ENCODE measurements around the gene CMTM4.

The CMTM4 gene

GRCh38 chr16:66696669-66697630, at the start of gene CMTM4:
CMTM4 (minus strand) TSS chr16:66696743; CDS start chr16:66696525, 218 bp downstream.
- DNase-seq (ENCODE audit: low spot score), result peak; percentile 92

GRCh38 chr16:66746048-66746447, 49.5 kb upstream of the CMTM4 start:
- no peak for DNase-seq (ENCODE audit: low spot score)

- DNase-seq (ENCODE audit: low spot score), result no peak
These were observed 45.6 kb upstream of the CMTM4 start for GRCh38 chr16:66741950-66742808.

- peak; percentile 55 for DNase-seq (ENCODE audit: low spot score)
These were observed 44.8 kb upstream of the CMTM4 start for GRCh38 chr16:66741169-66741900.

- DNase-seq (ENCODE audit: low spot score), result no peak
These were observed 44.0 kb upstream of the CMTM4 start for GRCh38 chr16:66740533-66740932.

DNA sequence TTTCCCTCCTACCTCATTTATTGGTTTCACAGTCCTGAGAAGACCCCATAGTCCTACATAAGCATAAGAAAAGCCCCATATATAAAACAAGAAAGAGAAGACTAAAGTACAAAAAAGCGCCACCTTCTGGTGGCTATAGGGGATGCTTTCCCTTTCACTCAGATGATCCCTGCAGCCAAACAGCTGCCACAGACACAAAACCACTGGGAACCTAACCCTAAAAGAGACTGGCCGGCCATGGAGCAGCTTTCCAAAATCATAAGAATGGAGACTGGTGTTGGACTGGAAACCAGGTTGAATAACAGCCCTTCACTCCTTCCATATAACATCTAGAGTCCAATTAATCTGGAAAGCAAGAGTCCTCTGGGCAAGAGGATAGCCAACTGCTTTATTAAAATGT, 43.5 kb upstream of the CMTM4 start:
- no peak for DNase-seq (ENCODE audit: low spot score)

DNA sequence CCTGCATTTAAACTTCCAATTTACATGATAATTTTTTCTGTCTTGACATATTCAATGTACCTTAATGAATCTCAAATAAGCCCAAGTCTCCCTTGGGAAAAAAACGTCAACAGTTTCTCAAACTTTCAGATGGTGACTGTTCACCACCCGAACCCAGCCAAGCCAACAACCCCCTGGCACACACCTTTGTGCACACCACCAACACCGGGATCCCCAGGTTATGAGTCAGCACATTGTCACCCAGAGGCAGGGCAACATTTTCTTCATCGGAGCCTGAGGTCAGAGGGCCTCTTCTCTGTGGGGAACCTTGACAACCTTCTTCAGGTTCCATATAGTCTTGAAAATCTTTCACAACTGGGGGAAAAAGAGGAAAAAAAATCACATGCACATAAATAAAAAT, 39.3 kb upstream of the CMTM4 start:
- no peak for DNase-seq (ENCODE audit: low spot score)

DNA sequence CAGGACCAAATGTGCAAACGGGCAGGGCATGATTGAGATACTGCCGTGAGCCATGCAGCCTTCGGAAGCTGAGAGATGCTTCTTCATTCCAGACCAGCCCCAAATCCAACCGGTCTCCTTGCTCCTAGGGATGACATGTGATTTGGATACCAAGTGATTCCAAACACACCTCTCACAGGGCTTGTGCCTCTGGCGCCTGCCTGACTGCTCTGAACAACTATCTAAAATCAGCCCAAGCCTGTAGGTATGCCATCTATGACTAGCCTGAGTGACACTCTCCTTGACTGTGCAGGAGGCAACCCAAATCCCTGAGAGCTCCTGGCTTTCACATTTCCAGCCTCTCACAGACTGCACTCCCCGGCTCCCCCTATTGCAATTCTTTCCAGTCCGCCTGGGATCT, 34.6 kb upstream of the CMTM4 start:
- no peak for DNase-seq (ENCODE audit: low spot score)

DNA sequence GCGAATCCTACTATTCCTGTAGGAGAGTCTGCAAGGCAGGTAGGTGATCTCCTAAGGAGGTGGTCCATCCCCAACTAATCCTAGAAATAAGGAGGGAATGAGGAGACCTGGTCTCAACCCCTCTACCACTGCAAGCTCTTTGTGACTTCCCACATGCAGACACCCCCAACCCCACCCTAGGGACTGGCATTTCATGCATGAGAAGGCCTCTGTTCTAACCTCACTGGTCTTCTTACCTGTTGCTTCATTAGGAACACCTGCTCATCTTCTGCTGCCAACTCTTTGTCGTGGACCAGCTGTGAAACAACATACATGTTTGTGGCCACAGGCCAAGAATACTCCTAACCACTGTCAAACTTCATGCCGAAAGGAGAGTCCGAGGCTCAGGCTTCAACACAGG, 32.3 kb upstream of the CMTM4 start:
- no peak for DNase-seq (ENCODE audit: low spot score)

DNA sequence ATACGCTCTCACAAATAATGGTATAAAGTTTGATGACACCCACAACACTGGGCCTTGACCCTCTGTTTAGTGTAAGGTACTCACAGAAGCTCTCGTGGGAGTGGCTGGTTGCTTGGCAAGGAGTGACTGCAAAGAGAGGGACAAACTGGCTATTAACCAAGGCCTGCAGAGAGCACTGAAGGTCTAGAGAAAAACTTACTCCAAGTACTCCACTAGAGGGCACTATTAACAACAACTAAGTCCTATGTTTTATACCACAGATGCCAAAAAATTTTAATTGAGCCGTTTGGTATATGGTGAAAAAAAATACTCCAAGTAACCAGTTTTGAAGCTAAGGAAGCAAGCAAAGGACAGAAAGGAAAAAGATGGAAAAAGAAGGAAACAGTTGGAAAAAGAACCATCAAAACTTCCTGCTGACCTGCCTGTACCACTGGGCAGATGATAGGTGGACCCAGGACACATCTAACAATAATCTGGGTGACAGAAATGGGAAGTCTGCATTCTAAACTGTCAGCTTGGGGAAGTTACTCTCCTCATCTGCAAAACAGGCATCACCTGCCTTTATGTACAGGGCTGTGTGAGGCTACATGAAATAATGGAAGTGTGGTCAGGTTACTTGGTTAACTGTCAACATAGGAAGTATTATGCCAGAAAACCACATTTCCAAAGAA, 31.7 kb upstream of the CMTM4 start:
- DNase-seq (ENCODE audit: low spot score), result peak; percentile 60

GRCh38 chr16:66720766-66721165, 24.2 kb upstream of the CMTM4 start:
- DNase-seq (ENCODE audit: low spot score), result no peak

DNA sequence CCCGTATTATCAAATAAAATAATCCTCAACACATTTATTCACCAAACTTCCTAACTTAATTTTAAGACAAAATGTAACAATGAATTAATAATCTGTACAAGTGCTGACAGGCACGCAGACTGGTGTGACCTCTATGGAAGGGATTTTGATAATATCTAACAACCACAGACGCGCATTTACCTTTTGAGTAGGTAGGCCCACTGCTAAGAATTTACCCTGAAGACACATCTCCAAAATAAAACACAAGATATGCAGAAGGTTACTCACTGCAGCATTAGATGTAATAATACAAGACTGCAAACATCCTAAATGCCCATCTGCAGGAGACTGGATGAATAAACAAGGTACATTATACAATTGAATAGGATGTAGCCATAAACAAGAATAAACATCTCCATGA, 22.7 kb upstream of the CMTM4 start:
- no peak for DNase-seq (ENCODE audit: low spot score)

GRCh38 chr16:66717776-66718175, 21.2 kb upstream of the CMTM4 start:
- no peak for DNase-seq (ENCODE audit: low spot score)

DNA sequence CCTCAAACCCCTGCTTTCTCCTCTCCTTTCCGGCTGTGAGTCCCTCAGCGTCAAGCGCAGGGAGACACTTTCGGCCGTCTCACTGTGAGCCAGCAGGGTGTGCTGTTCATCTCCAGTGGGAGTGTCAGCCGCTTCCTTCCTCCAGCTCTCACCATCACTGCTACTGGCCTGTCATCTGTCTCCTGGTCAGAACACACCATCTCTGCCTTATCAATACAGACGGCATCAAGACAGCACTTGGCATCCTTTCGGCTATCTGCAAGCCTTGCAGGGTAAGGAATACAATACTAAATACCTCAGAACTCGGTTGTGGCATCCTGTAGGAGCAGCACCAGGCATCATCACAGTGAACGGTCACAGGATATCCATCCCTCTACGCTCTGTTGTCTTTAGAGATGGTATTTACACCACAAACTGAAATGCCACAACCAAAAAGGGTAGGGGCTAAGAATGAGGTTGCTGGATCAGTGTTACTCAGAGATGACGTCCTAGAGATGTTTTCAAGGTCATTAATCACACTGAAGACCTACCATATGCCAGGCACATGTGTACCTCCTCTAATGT, 20.7 kb upstream of the CMTM4 start:
- no peak for DNase-seq (ENCODE audit: low spot score)

DNA sequence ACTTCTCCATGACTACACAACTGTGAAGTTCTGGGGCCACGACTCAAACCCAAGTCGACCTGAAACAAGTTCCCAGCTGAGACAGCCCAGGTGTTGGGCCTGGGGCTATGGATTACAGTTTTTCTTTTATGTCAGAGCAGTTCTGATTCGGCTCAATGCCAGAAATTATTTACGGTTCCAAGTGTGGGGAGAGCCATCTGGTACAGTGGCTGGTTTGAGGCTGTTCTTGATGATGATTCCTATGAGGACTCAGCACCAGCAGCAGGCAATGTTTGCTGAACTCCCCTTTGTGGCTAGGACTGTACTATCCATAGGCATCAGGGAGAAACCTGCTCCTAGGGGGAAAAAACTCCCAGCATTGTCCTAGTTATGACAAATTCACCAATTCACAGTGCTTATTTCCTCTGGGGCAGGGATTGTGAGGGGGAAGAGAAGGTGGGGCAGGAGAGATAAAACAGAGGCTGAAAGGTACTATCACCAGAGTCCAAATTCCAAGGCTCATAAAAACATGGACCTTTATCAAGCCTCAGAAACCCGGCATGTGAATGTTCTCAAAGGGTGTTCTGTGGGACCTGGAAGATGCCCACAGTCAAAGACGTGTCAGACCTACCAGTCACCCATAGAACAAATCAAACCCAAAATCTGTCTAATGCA, 18.2 kb upstream of the CMTM4 start:
- DNase-seq (ENCODE audit: low spot score), result peak; percentile 38

DNA sequence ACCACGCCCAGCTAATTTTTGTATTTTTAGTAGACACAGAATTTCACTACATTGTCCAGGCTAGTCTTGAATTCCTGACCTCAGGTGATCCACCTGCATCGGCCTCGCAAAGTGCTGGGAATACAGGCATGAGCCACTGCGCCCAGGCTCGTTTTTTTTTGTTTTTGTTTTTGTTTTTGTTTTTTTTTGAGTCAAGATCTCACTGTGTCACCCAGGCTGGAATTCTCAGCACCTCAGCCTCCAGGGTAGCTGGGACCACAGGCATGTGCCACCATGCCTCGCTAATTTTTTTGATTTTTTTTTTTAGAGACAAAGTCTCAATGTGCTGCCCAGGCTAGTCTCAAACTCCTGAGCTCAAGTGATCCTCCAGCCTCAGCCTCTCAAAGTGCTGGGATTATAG, 17.5 kb upstream of the CMTM4 start:
- no peak for DNase-seq (ENCODE audit: low spot score)

GRCh38 chr16:66713076-66713475, 16.5 kb upstream of the CMTM4 start:
- no peak for DNase-seq (ENCODE audit: low spot score)

- no peak for DNase-seq (ENCODE audit: low spot score)
These were observed 16.0 kb upstream of the CMTM4 start for GRCh38 chr16:66712512-66712911.

DNA sequence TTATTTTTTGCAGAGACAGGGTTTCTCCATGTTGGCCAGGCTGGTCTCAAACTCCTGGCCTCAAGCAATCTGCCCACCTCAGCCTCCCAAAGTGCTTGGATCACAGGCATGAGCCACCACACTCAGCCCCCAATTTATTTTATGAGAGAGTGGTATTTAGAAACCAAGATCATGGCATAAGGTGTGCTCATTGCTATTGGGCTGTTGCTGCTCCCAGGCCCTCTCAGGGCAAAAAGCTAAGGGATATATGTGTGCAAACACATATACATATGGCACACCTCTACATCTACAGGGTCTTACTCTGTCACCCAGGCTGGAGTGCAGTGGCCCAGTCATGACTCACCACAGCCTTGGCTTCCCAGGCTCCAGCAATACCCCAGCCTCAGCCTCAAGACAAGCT, 15.0 kb upstream of the CMTM4 start:
- DNase-seq (ENCODE audit: low spot score), result no peak

GRCh38 chr16:66706506-66706880, 9.9 kb upstream of the CMTM4 start:
- DNase-seq (ENCODE audit: low spot score), result no peak
